Mucosa of descending colon (tissue), 3 donors: ENCODE data around the gene TNPO1. TPM values are rescaled to one million over a fixed set of nuclear protein-coding genes. Genes with fewer than 3 reads are reported as not detected.

Experiments used
- ATAC-seq: fragments of 200-7000 bp; cut with Tn5 transposase; one replicate; pipeline ENCODE4 v1.9.1; 2020; ENCODE audit warnings: mild to moderate bottlenecking, moderate library complexity
- DNase-seq, 3 donors: peaks; one replicate each; pipeline ENCODE4 v3.0.0-alpha.2; 2020
- H3K36me3 ChIP-seq: fragments of 200-600 bp; one replicate; pipeline ENCODE4 v1.8.0; 2021; ENCODE audit warnings: low read depth, mild to moderate bottlenecking
- H3K4me1 ChIP-seq: fragments of 200-600 bp; one replicate; pipeline ENCODE4 v1.8.0; 2021; ENCODE audit warnings: low read depth, mild to moderate bottlenecking
- H3K4me3 ChIP-seq: fragments of 200-600 bp; one replicate; pipeline ENCODE4 v1.8.0; 2021; ENCODE audit warnings: mild to moderate bottlenecking
- H3K9me3 ChIP-seq: fragments of 200-600 bp; one replicate; pipeline ENCODE4 v1.8.0; 2021; ENCODE audit warnings: mild to moderate bottlenecking
- intact Hi-C, 2 donors: fragments of 100-400 bp; cut with DNase I in 1 of 2; cut with micrococcal nuclease in 1 of 2; formaldehyde crosslinking; loops; one replicate each; pipeline versions ENCODE4 v1.11.0 to v1.11.1; 2022; cut with DNase I, micrococcal nuclease
- total RNA-seq, 3 donors: library from RNA; stranded (reverse); fragmentation: NEBNext Ultra II Directional in 2 of 3; extraction: Animal tissue kit (Norgen Biotek cat#: 25700) in 2 of 3; gene quantifications; one replicate each; pipeline versions ENCODE4 v1.2.1 to v1.2.4, GENCODE V29; 2021 to 2023
- TF ChIP-seq, protein P1 (sequence below): fragments of 200-600 bp; IDR thresholded peaks from one replicate; pipeline ENCODE4 v1.8.0; 2022; ENCODE audit warnings: antibody characterized with exemption, mild to moderate bottlenecking
- donor health status: DM: no; HTN: no; CAD: no; lungs with moderate emphysema.
- donor health status: DM: no; HTN: no; CAD: no.
- donor health status: DM: no; HTN: yes; CAD: no.

TNPO1 gene
- total RNA-seq, 3 donors from 2014 or later, result 69.4 to 95.1 (median 76.8) TPM

DNA sequence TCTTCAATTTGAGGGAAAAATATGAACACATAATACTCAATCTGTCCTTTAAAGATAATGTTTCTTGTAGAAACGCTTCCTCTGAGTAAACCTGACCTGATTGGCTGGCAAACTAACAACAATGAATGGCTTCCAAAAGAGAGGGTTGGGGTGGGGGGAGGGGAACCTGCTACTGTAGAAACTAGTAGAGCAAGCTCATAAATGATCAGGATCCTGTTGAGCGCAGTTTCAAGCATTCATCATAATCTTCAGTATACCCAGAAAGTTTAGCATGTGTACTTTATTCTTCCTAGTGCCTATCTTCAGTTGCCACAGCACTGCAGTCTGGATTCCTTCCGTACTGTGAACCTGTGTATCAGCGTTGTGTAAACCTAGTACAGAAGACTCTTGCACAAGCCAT lies 76.4 kb downstream of the TNPO1 start:
- ATAC-seq, result no peak
- Histone ChIP-seq H3K36me3 (peaks cover 17% of the 10 kb centered on the region), H3K9me3 (no peaks in the 10 kb centered on the region), H3K4me3 (no peak overlapping the region), H3K4me1 (no peaks in the 10 kb centered on the region)
- TF ChIP-seq, protein P1, sequence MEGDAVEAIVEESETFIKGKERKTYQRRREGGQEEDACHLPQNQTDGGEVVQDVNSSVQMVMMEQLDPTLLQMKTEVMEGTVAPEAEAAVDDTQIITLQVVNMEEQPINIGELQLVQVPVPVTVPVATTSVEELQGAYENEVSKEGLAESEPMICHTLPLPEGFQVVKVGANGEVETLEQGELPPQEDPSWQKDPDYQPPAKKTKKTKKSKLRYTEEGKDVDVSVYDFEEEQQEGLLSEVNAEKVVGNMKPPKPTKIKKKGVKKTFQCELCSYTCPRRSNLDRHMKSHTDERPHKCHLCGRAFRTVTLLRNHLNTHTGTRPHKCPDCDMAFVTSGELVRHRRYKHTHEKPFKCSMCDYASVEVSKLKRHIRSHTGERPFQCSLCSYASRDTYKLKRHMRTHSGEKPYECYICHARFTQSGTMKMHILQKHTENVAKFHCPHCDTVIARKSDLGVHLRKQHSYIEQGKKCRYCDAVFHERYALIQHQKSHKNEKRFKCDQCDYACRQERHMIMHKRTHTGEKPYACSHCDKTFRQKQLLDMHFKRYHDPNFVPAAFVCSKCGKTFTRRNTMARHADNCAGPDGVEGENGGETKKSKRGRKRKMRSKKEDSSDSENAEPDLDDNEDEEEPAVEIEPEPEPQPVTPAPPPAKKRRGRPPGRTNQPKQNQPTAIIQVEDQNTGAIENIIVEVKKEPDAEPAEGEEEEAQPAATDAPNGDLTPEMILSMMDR, result no peak
- DNase-seq, result no peak
- intact Hi-C loops, result no loop called here

GRCh38 chr5:72895758-72896157 lies 79.3 kb downstream of the TNPO1 start:
- intact Hi-C loops, result no loop called here
- ATAC-seq (no peak), DNase-seq (no peak)
- TF ChIP-seq, protein P1, result no peak
- Histone ChIP-seq H3K4me1 (no peaks in the 10 kb centered on the region), H3K36me3 (peaks cover 17% of the 10 kb centered on the region), H3K4me3 (no peak overlapping the region), H3K9me3 (no peaks in the 10 kb centered on the region)

DNA sequence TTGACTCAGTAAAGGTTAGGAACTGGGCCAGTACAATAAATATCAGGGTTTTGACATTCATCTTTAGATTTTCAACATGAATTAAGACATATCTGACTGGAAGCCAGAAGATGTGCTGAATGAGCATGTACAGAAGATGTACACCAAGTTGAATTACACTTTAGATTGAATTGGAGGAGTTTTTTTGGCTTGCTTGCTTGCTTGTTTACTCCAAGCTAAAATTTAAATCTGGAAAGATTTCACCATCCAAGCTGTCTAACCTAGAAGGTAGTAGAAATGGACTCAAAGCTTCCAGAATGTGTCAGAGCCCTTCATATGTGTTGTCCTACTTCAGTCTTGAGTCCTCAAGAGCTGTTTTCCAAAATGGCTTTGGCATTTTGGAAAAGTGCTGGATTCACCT lies 90.3 kb downstream of the TNPO1 start:
- peaks cover 4% of the 10 kb centered on the region for H3K36me3 ChIP-seq
- ATAC-seq (no peak), DNase-seq (no peak)
- H3K9me3 ChIP-seq, result no peaks in the 10 kb centered on the region
- intact Hi-C loops, result no loop called here
- no peaks in the 10 kb centered on the region for H3K4me1 ChIP-seq
- H3K4me3 ChIP-seq, result no peak overlapping the region
- TF ChIP-seq, protein P1, result no peak

- no peaks in the 10 kb centered on the region for H3K4me1 ChIP-seq
- DNase-seq (no peak), ATAC-seq (no peak)
- intact Hi-C loops, result no loop called here
- H3K4me3 ChIP-seq, result no peak overlapping the region
- TF ChIP-seq, protein P1, result no peak
- H3K9me3 ChIP-seq, result no peaks in the 10 kb centered on the region
- peaks cover 4% of the 10 kb centered on the region for H3K36me3 ChIP-seq
Measured at GRCh38 chr5:72908664-72909063, 92.2 kb downstream of the TNPO1 start.

- Histone ChIP-seq H3K4me3 (no peak overlapping the region), H3K4me1 (no peaks in the 10 kb centered on the region), H3K9me3 (no peaks in the 10 kb centered on the region), H3K36me3 (no peaks in the 10 kb centered on the region)
- DNase-seq (no peak), ATAC-seq (no peak)
- TF ChIP-seq, protein P1, result no peak
- intact Hi-C loops, result no loop called here
Measured at GRCh38 chr5:72917371-72917776, 100.9 kb downstream of the TNPO1 start.
